ENCODE results near the gene USH2A.

DNA sequence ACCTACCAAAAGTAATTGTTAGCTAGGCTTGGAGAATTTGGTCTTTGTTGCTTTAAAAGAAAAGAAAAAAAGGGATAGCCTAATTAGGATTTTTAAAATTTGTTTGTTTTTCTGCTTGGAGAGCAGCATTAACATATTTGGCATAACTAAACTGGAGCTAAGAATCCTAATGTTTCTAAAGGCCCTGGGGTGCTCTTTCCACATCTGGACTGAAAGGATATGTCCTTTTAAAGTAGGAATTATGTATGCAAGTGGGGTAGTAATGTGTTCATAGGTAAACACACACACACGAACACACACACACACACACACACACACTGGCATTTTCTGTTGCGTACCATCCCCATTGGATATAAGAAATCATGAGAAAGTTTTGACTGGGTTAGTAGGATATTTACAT is 742.2 kb downstream of the USH2A start:
- TF ChIP-seq, protein P1, sequence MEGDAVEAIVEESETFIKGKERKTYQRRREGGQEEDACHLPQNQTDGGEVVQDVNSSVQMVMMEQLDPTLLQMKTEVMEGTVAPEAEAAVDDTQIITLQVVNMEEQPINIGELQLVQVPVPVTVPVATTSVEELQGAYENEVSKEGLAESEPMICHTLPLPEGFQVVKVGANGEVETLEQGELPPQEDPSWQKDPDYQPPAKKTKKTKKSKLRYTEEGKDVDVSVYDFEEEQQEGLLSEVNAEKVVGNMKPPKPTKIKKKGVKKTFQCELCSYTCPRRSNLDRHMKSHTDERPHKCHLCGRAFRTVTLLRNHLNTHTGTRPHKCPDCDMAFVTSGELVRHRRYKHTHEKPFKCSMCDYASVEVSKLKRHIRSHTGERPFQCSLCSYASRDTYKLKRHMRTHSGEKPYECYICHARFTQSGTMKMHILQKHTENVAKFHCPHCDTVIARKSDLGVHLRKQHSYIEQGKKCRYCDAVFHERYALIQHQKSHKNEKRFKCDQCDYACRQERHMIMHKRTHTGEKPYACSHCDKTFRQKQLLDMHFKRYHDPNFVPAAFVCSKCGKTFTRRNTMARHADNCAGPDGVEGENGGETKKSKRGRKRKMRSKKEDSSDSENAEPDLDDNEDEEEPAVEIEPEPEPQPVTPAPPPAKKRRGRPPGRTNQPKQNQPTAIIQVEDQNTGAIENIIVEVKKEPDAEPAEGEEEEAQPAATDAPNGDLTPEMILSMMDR (IDR thresholded peaks at IDR 0.05; ENCODE audit: borderline replicate concordance, extremely low read depth, low read length, poor library complexity, severe bottlenecking), result no peak
- no peak for TF ChIP-seq EZH2 (IDR thresholded peaks at IDR 0.05; ENCODE audit: borderline replicate concordance, low read depth, low read length, severe bottlenecking)

Data from DND-41 (cell line).